ENCODE results near the gene UBE2J2. TPM values are rescaled to one million over a fixed set of nuclear protein-coding genes. Genes with fewer than 3 reads are reported as not detected.

Gene UBE2J2
- total and polyA plus RNA-seq, 4 experiments from 2014 or later = 79.4 to 96.7 (median 87.8) TPM

- intact Hi-C loops (cut with micrococcal nuclease) = no loop called here
- no peak for DNase-seq
- H3K27me3 ChIP-seq (ENCODE audit: insufficient read depth, low read length) = peaks cover 2% of the 10 kb centered on the region
- no peak overlapping the region for H3K27ac Mint-ChIP-seq
- ChIA-PET POLR2A (ENCODE audit: partially characterized antibody) (interaction anchor here (0.6 kb wide), 1 partner anchor 27 kb away, joined by 3 read pairs; the partner anchor contains the start of gene TNFRSF4), CTCF (ENCODE audit: partially characterized antibody) (no interaction called here)
- H3K4me1 ChIP-seq (ENCODE audit: insufficient read depth, low read length) = no peaks in the 10 kb centered on the region
- H3K4me3 ChIP-seq (ENCODE audit: low read length in 2 of 2) = no peak overlapping the region
- no peaks in the 10 kb centered on the region for H3K9me3 Mint-ChIP-seq
- H3K4me1 Mint-ChIP-seq = no peaks in the 10 kb centered on the region
- H3K9me3 ChIP-seq (ENCODE audit: control insufficient read depth in 1 of 2, low read length in 2 of 2) = no peaks in the 10 kb centered on the region
- H3K36me3 ChIP-seq (ENCODE audit: insufficient read depth, low read length) = no peaks in the 10 kb centered on the region
- no peaks in the 10 kb centered on the region for H3K36me3 Mint-ChIP-seq
- no peak overlapping the region for H3K27ac ChIP-seq (ENCODE audit: low read depth, low read length)
- H3K4me3 Mint-ChIP-seq = no peak overlapping the region
- H3K27me3 Mint-ChIP-seq = no peaks in the 10 kb centered on the region
These were observed 32.6 kb downstream of the UBE2J2 start for GRCh38 chr1:1240822-1241587.

GRCh38 chr1:1240348-1240732 lies 33.3 kb downstream of the UBE2J2 start:
- Mint-ChIP-seq H3K4me3 (no peak overlapping the region), H3K36me3 (no peaks in the 10 kb centered on the region), H3K27me3 (no peaks in the 10 kb centered on the region), H3K9me3 (no peaks in the 10 kb centered on the region), H3K4me1 (no peaks in the 10 kb centered on the region), H3K27ac (no peak overlapping the region)
- Histone ChIP-seq H3K27me3 (ENCODE audit: insufficient read depth, low read length) (no peaks in the 10 kb centered on the region), H3K4me1 (ENCODE audit: insufficient read depth, low read length) (no peaks in the 10 kb centered on the region), H3K27ac (ENCODE audit: low read depth, low read length) (no peak overlapping the region), H3K4me3 (ENCODE audit: low read length in 2 of 2) (no peak overlapping the region), H3K9me3 (ENCODE audit: control insufficient read depth in 1 of 2, low read length in 2 of 2) (no peaks in the 10 kb centered on the region), H3K36me3 (ENCODE audit: insufficient read depth, low read length) (no peaks in the 10 kb centered on the region)
- no peak for DNase-seq
- ChIA-PET POLR2A (ENCODE audit: partially characterized antibody) (no interaction called here), CTCF (ENCODE audit: partially characterized antibody) (no interaction called here)
- intact Hi-C loops (cut with micrococcal nuclease) = no loop called here

DNA sequence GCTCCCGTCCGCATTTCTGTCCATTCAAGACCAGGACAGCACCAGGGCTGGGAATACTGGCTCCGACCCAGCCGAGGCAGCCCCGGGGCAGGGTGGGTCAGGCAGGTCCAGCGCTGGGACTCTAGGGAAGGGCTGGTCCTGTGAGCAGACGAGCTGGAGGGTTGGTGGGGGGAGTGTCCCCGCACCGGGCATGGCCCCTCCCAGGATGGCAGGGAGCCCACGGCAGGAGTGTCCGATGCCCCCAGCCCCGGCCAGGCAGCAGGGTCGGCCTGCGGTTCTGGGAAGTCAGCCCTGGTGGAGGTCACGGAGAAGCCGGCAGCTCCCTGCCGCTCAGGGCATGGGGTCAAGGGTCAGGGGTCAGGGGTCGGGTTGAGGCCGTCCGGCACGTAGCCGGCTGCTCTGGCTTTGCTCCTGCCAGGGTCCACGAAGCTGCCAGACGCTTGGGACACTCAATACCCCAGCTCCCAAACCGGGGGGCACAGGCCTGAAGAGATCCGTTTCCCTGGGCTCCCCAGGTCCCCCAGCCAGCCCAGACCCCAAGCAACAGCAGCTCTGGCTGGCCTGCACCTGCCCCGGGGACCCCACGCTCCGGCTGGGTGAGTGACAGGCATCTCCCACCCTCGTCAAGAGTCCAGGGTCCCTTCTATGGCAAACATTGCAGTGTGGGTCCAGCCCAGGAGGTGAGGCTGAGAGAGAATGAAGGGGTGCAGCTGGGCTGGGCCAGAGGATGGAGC lies 33.9 kb downstream of the UBE2J2 start:
- no peak overlapping the region for H3K4me3 ChIP-seq (ENCODE audit: low read length in 2 of 2)
- Mint-ChIP-seq H3K27me3 (no peaks in the 10 kb centered on the region), H3K4me1 (peaks cover 0 to 5% (median 0%) of the 10 kb centered on the region in 4 donors), H3K9me3 (no peaks in the 10 kb centered on the region), H3K36me3 (no peaks in the 10 kb centered on the region), H3K27ac (no peak overlapping the region), H3K4me3 (no peak overlapping the region)
- H3K27me3 ChIP-seq (ENCODE audit: insufficient read depth, low read length) = no peaks in the 10 kb centered on the region
- H3K9me3 ChIP-seq (ENCODE audit: control insufficient read depth in 1 of 2, low read length in 2 of 2) = no peaks in the 10 kb centered on the region
- POLR2A ChIA-PET (ENCODE audit: partially characterized antibody) = no interaction called here
- no peak for DNase-seq
- no peak overlapping the region for H3K27ac ChIP-seq (ENCODE audit: low read depth, low read length)
- no peaks in the 10 kb centered on the region for H3K36me3 ChIP-seq (ENCODE audit: insufficient read depth, low read length)
- intact Hi-C loops (cut with micrococcal nuclease) = no loop called here
- CTCF ChIA-PET (ENCODE audit: partially characterized antibody) = interaction anchor here (1.3 kb wide), 1 partner anchor 119 kb away, joined by 3 read pairs; no protein-coding TSS in a partner anchor
- peaks cover under 1% of the 10 kb centered on the region for H3K4me1 ChIP-seq (ENCODE audit: insufficient read depth, low read length)

DNA sequence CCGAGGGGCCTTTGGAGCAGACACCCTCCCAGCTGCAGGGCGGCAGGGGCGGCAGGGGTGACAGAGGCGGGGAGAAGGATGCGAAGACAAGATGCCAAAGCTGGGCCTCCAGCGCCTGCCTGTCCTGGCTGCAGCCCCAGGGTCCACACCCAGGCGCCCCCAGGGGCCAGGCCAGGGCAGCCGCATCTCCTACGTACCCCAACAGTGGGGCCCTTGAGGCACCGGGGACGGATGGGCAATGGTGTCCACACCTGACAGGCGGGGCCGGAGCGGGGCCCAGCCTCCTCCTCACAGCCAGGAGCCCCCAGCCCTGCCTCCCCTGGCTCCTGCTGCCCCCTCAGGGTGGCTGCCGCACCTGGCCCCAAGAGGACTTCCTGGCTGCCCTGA lies 34.4 kb downstream of the UBE2J2 start:
- Histone ChIP-seq H3K27me3 (ENCODE audit: insufficient read depth, low read length) (no peaks in the 10 kb centered on the region), H3K36me3 (ENCODE audit: insufficient read depth, low read length) (no peaks in the 10 kb centered on the region), H3K4me1 (ENCODE audit: insufficient read depth, low read length) (peaks cover 3% of the 10 kb centered on the region), H3K9me3 (ENCODE audit: control insufficient read depth in 1 of 2, low read length in 2 of 2) (no peaks in the 10 kb centered on the region), H3K27ac (ENCODE audit: low read depth, low read length) (no peak overlapping the region), H3K4me3 (ENCODE audit: low read length in 2 of 2) (no peak overlapping the region)
- peaks cover 0 to 10% (median 4%) of the 10 kb centered on the region in 4 donors for H3K4me1 Mint-ChIP-seq
- no peak for DNase-seq
- no peaks in the 10 kb centered on the region for H3K27me3 Mint-ChIP-seq
- H3K36me3 Mint-ChIP-seq = peaks cover 0 to 3% of the 10 kb centered on the region in 2 donors
- intact Hi-C loops (cut with micrococcal nuclease) = no loop called here
- no peak overlapping the region for H3K4me3 Mint-ChIP-seq
- no peak overlapping the region for H3K27ac Mint-ChIP-seq
- POLR2A ChIA-PET (ENCODE audit: partially characterized antibody) = no interaction called here
- CTCF ChIA-PET (ENCODE audit: partially characterized antibody) = interaction anchor here (1.3 kb wide), 1 partner anchor 119 kb away, joined by 3 read pairs; no protein-coding TSS in a partner anchor
- no peaks in the 10 kb centered on the region for H3K9me3 Mint-ChIP-seq

DNA sequence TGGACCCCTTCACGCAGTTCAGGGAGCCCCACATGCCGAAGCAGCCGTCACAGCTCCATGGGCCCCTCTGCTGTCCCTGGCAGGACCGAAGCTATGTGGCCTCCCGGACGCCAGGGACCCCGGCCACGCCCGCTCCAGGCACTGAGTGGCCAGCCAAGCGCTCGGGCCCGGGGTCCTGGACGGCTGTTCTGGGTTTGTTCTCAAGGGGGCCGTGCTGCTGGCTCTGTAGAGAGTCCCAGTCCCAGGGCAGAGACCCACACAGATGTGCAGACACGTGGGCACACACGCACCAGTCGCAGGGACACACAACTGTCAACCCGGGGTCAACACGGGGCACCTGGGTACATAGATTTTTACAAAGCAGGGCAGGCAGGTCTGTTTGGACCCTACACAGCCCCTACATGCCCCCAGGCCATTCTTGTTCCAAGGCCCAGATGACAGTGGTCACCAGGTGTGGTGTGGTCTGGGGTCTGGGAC lies 34.9 kb downstream of the UBE2J2 start:
- H3K27ac Mint-ChIP-seq = no peak overlapping the region
- no peak overlapping the region for H3K4me3 Mint-ChIP-seq
- peaks cover under 1 to 15% (median 8%) of the 10 kb centered on the region in 4 donors for H3K4me1 Mint-ChIP-seq

GRCh38 chr1:1237874-1238701 lies 35.6 kb downstream of the UBE2J2 start:
- POLR2A ChIA-PET (ENCODE audit: partially characterized antibody) = interaction anchor here (0.6 to 1.2 kb wide), 3 partner anchors 10 to 120 kb away, joined by 3 read pairs; no protein-coding TSS in a partner anchor
- Mint-ChIP-seq H3K36me3 (peaks cover 0 to 6% of the 10 kb centered on the region in 2 donors), H3K4me3 (no peak overlapping the region), H3K27me3 (no peaks in the 10 kb centered on the region), H3K27ac (no peak overlapping the region), H3K9me3 (no peaks in the 10 kb centered on the region), H3K4me1 (peaks cover 4 to 21% (median 12%) of the 10 kb centered on the region in 4 donors)
- no peak for DNase-seq
- Histone ChIP-seq H3K4me3 (ENCODE audit: low read length in 2 of 2) (no peak overlapping the region), H3K4me1 (ENCODE audit: insufficient read depth, low read length) (peaks cover 13% of the 10 kb centered on the region), H3K27me3 (ENCODE audit: insufficient read depth, low read length) (no peaks in the 10 kb centered on the region), H3K9me3 (ENCODE audit: control insufficient read depth in 1 of 2, low read length in 2 of 2) (no peaks in the 10 kb centered on the region), H3K27ac (ENCODE audit: low read depth, low read length) (no peak overlapping the region), H3K36me3 (ENCODE audit: insufficient read depth, low read length) (no peaks in the 10 kb centered on the region)
- CTCF ChIA-PET (ENCODE audit: partially characterized antibody) = interaction anchor here (1.3 to 1.8 kb wide), 2 partner anchors 116 to 118 kb away, joined by 3 to 5 read pairs; no protein-coding TSS in a partner anchor
- intact Hi-C loops (cut with micrococcal nuclease) = no loop called here

More for the DNA sequence above, 34.9 kb downstream of the UBE2J2 start:
- no peaks in the 10 kb centered on the region for H3K9me3 ChIP-seq (ENCODE audit: control insufficient read depth in 1 of 2, low read length in 2 of 2)
- no peaks in the 10 kb centered on the region for H3K27me3 ChIP-seq (ENCODE audit: insufficient read depth, low read length)
- no peaks in the 10 kb centered on the region for H3K9me3 Mint-ChIP-seq
- intact Hi-C loops (cut with micrococcal nuclease) = no loop called here
- no peak overlapping the region for H3K4me3 ChIP-seq (ENCODE audit: low read length in 2 of 2)
- no peak overlapping the region for H3K27ac ChIP-seq (ENCODE audit: low read depth, low read length)
- H3K4me1 ChIP-seq (ENCODE audit: insufficient read depth, low read length) = peaks cover 7% of the 10 kb centered on the region
- no peak for DNase-seq
- H3K36me3 Mint-ChIP-seq = peaks cover 0 to 3% of the 10 kb centered on the region in 2 donors
- no peaks in the 10 kb centered on the region for H3K27me3 Mint-ChIP-seq
- POLR2A ChIA-PET (ENCODE audit: partially characterized antibody) = interaction anchor here (1.2 kb wide), 1 partner anchor 116 kb away, joined by 3 read pairs; no protein-coding TSS in a partner anchor
- H3K36me3 ChIP-seq (ENCODE audit: insufficient read depth, low read length) = no peaks in the 10 kb centered on the region
- CTCF ChIA-PET (ENCODE audit: partially characterized antibody) = interaction anchor here (1.3 kb wide), 1 partner anchor 118 kb away, joined by 3 read pairs; no protein-coding TSS in a partner anchor

Measured in CD4-positive, alpha-beta memory T cell (primary cell).